ENCODE results near the gene GDF15.

Gene GDF15

GRCh38 chr19:18432275-18433014 is 46.5 kb downstream of the GDF15 start:
- DNase-seq: no peak

DNA sequence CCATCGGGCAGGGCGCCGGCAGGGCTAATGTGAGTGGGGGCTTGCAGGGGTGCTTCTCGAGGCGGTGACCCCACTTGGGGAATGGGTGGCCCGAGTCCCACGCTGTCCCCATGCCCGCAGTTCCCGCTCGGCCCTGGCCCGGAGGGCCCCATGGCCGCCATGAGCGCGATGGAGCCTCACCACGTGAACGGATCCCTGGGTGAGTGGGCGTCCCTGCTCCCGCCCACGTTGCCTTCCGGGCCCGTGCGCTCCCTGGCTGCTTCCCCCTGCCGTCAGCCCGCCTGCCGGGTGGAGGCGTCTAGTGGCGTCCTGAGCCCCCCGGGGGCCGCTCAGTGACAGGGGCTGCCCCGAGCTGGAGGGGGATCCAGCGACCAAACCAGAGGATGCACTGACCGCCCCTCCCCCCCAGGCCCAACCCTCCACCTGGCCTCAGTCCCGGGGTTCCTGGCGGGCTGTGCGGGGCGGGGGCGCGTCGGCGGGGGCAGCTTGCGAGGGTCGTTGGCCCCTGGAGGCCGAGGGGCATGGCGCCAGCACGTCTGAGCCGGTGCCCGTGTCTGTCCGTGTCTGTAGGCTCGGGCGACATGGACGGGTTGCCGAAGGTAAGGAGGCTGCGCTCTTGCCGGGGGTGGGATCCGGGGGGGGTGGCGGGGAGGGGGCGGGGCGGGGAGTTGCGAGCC is 47.2 kb downstream of the GDF15 start:
- no peak for DNase-seq

GRCh38 chr19:18433735-18434398 is 47.9 kb downstream of the GDF15 start:
- no peak for DNase-seq

- no peak for DNase-seq
Measured at GRCh38 chr19:18434411-18435175, 48.6 kb downstream of the GDF15 start.

DNA sequence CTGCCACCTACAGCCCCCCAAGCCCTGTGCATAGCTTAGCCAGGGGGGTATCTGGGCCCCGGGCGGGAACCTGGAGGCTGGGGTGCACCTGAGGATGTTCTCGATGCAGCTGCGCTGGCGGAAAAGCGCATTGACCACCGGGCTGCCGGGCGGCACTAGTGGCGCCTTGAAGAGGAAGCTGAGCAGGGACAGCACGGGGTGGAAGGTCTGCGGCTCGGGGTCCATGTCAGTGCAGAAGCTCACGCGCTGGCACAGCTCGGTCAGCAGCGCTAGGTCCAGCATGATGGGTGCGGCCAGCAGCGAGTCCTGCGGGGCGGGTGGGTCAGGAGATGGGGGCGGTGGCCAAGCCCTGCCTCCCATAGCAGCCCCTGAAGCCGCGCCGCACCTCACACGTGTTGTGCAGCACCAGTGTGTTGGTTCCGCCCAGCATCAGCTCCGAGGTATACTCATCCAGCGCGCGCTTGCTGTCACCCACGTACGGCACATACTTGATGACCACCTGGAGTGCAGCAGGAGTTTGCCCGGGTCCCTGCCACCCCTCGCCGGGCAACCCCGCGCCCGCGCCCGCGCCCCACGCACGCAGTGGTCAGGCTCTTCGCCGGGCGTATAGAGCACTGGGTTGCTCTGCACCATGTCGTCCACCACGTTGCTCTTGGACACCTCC is 49.4 kb downstream of the GDF15 start:
- no peak for DNase-seq

GRCh38 chr19:18435842-18436670 is 50.1 kb downstream of the GDF15 start:
- no peak for DNase-seq

- peak; percentile 66 for DNase-seq
Measured at GRCh38 chr19:18436671-18437490, 50.9 kb downstream of the GDF15 start.

GRCh38 chr19:18437491-18438330 is 51.8 kb downstream of the GDF15 start, which contains the start of gene ISYNA1:
ISYNA1 (minus strand) TSS chr19:18438133; CDS start chr19:18437979, 154 bp downstream.
- DNase-seq: no peak

GRCh38 chr19:18438331-18439024 is 52.5 kb downstream of the GDF15 start:
- DNase-seq: no peak
